HepG2 (cell line): ENCODE results near the gene SKP2. TPM values are rescaled to one million over a fixed set of nuclear protein-coding genes. Genes with fewer than 3 reads are reported as not detected.

Source experiments
- ATAC-seq: fragments of 200-7000 bp; cut with Tn5 transposase; 3 replicates; pipeline ENCODE4 v1.9.1; 2020; ENCODE audit warnings: mild to moderate bottlenecking, moderate library complexity
- BruUV-seq: library from RNA; stranded (reverse); fragments of 400-500 nt; replicated peaks from 2 replicates; lab custom pipeline; 2021; lab: Mats Ljungman, UMichigan
- CTCF ChIA-PET: fragments of 300-600 bp; formaldehyde crosslinking; extraction: SDS; loops from one replicate; lab custom pipeline; 2021; ENCODE audit warnings: low total read pairs, inconsistent platforms, low intra/inter-chr PET ratio; lab: Yijun Ruan, JAX
- POLR2A ChIA-PET: fragments of 350-600 bp; sonication (Branson Sonifier 250); formaldehyde crosslinking; loops from one replicate; lab custom pipeline; 2020; ENCODE audit warnings: antibody characterized with exemption, inconsistent platforms; lab: Yijun Ruan, JAX
- DNase-seq: peaks from one replicate; pipeline ENCODE4 v3.0.0-alpha.2; 2015; ENCODE audit warnings: low spot score
- FAIRE-seq: peaks from 3 replicates; lab custom pipeline; 2011; peaks lifted over from hg19 to GRCh38; lab: Jason Lieb, UNC
- H2AFZ ChIP-seq: one replicate; pipeline ENCODE4 v1.6.1; 2011; ENCODE audit warnings: low read length, inconsistent platforms
- H3K27ac ChIP-seq: fragments of 300-600 bp; 3 replicates; pipeline ENCODE4 v1.8.0; 2011; ENCODE audit warnings: mixed run types, mild to moderate bottlenecking, mixed read lengths, low read length, inconsistent platforms; ENCODE audit not compliant: insufficient read depth; ENCODE audit errors: extremely low read length
- H3K27me3 ChIP-seq, 2 experiments: fragments of 200-600 bp in 1 of 2; 2 replicates in 1 of 2; 3 replicates in 1 of 2; pipeline versions ENCODE4 v1.6.0 to v1.8.0; 2011; ENCODE audit warnings: low read length in 2 of 2, mild to moderate bottlenecking in 2 of 2, moderate library complexity in 2 of 2, inconsistent platforms in 1 of 2; ENCODE audit not compliant: insufficient read depth in 2 of 2, control insufficient read depth in 1 of 2
- H3K36me3 ChIP-seq, 2 experiments: fragments of 200-600 bp in 1 of 2; replicated peaks in 1 of 2; 2 replicates in 1 of 2; 3 replicates in 1 of 2; pipeline versions ENCODE4 v1.5.1 to v1.8.0; 2011; ENCODE audit warnings: low read length in 2 of 2, inconsistent platforms in 1 of 2; ENCODE audit not compliant: insufficient read depth in 2 of 2, control insufficient read depth in 1 of 2
- H3K4me1 ChIP-seq: 2 replicates; pipeline ENCODE4 v1.5.1; 2012; ENCODE audit warnings: low read length, inconsistent platforms; ENCODE audit not compliant: insufficient read depth
- H3K4me2 ChIP-seq: 2 replicates; pipeline ENCODE4 v1.6.0; 2011; ENCODE audit warnings: low read depth, low read length, inconsistent platforms
- H3K4me3 ChIP-seq, 3 experiments: fragments of 200-600 bp in 1 of 3; sonication (generic), shearing (Covaris generic) in 1 of 3; replicated peaks in 1 of 3; 2 replicates each; pipeline ENCODE4 v1.5.1; 2011 to 2016; ENCODE audit warnings: low read length in 3 of 3, inconsistent platforms in 2 of 3, low read depth in 2 of 3, mild to moderate bottlenecking in 2 of 3, control low read depth in 1 of 3, mixed read lengths in 1 of 3; ENCODE audit not compliant: insufficient read depth in 1 of 3
- H3K79me2 ChIP-seq: one replicate; pipeline ENCODE4 v1.6.1; 2011; ENCODE audit warnings: low read length, inconsistent platforms; ENCODE audit not compliant: insufficient read depth
- H3K9ac ChIP-seq: 2 replicates; pipeline ENCODE4 v1.6.0; 2011; ENCODE audit warnings: mild to moderate bottlenecking, low read depth, low read length, inconsistent platforms; ENCODE audit not compliant: insufficient read depth
- H3K9me3 ChIP-seq: 2 replicates; pipeline ENCODE4 v1.5.1; 2012; ENCODE audit warnings: mild to moderate bottlenecking, low read length
- H4K20me1 ChIP-seq: 2 replicates; pipeline ENCODE4 v1.6.0; 2011; ENCODE audit warnings: inconsistent platforms, mild to moderate bottlenecking, low read length, moderate library complexity; ENCODE audit not compliant: insufficient read depth
- CHD2 ChIP-seq: IDR thresholded peaks from 2 replicates; pipeline ENCODE4 v1.6.1; 2011; ENCODE audit warnings: low read depth, low read length, improper control_type of control experiment
- HNRNPL ChIP-seq: fragments of 200-400 bp; formaldehyde crosslinking; IDR thresholded peaks from 2 replicates; pipeline ENCODE4 v1.6.1; 2017; ENCODE audit warnings: mild to moderate bottlenecking, low read depth, low read length
- TARDBP ChIP-seq: sonication (generic); formaldehyde crosslinking; IDR thresholded peaks from 2 replicates; pipeline ENCODE4 v1.8.0; 2022; ENCODE audit warnings: mild to moderate bottlenecking, missing genetic modification reagents
- ZBTB33 ChIP-seq: sonication (generic); formaldehyde crosslinking; IDR thresholded peaks from 2 replicates; pipeline ENCODE4 v1.4.0; 2020; ENCODE audit warnings: missing genetic modification reagents
- ZNF275 ChIP-seq: sonication (generic); formaldehyde crosslinking; IDR thresholded peaks from 2 replicates; pipeline ENCODE4 v1.8.0; 2022; ENCODE audit warnings: missing genetic modification reagents, mild to moderate bottlenecking, inconsistent platforms, borderline replicate concordance
- WGBS: methylation state at CpG from one replicate; pipeline ENCODE4 v1.1.6; 2017; ENCODE audit warnings: low lambda C conversion rate; 5-methylcytosine and 5-hydroxymethylcytosine counted together
- in situ Hi-C: cut with HindIII; loops from 2 replicates; pipeline ENCODE4 v1.10.0; 2017; ENCODE audit warnings: low pct_unique_long_range_greater_than_20kb; ENCODE audit not compliant: extremely low pct_ligation_motif_present
- intact Hi-C: fragments of 100-400 bp; cut with micrococcal nuclease; formaldehyde crosslinking; loops from one replicate; pipeline ENCODE4 v1.10.0; 2022; ENCODE audit not compliant: unreplicated experiment
- polyA plus RNA-seq, 8 experiments: library from polyadenylated mRNA; depleted of rRNA in 3 of 8; stranded (reverse) in 7 of 8; unstranded in 1 of 8; fragments of >200 nt; fragmentation: Illumina TruSeq in 4 of 8; extraction: Trizol in 4 of 8; gene quantifications; 2 replicates each; pipeline versions ENCODE4 v1.2.1 to v1.2.3, GENCODE V29; 2011 to 2016; ENCODE audit warnings: low read depth in 4 of 8, missing spikeins in 1 of 8, mixed read lengths in 1 of 8; ENCODE audit not compliant: insufficient read depth in 1 of 8
- total RNA-seq, 5 experiments: library from RNA; depleted of rRNA; stranded (reverse); fragments of >200 nt; fragmentation: Illumina TruSeq; extraction: Trizol; gene quantifications; 2 replicates each; pipeline ENCODE4 v1.2.3, GENCODE V29; 2016; ENCODE audit warnings: low read depth in 1 of 5

Gene SKP2
- total and polyA plus RNA-seq, 2 of the 13 experiments (the other 11 are each of a cell fraction or from before 2014, with no cell fraction given) = 29.6 to 84.1 TPM

GRCh38 chr5:36138900-36139683 lies 12.8 kb upstream of the SKP2 start (continued):
- no peak for TF ChIP-seq CHD2
- peak; percentile 97 for TF ChIP-seq HNRNPL
- no peak for TF ChIP-seq TARDBP (CRISPR knock-in tag)
- TF ChIP-seq, all 625 proteins: peak for 198

- peaks cover 5% of the 10 kb centered on the region for H3K79me2 ChIP-seq
- 93% methylated on average over 4 of the region's 4 CpGs for WGBS
- POLR2A ChIA-PET = no interaction called here
- H3K4me3 ChIP-seq = no peak overlapping the region
- no peak overlapping the region for H2AFZ ChIP-seq
- H3K9me3 ChIP-seq = no peaks in the 10 kb centered on the region
- no peak overlapping the region for H3K4me2 ChIP-seq
- ATAC-seq = no peak
- TF ChIP-seq ZBTB33 (CRISPR knock-in tag) = peak; percentile 51; the same call in 1 of the 2 replicates
- TF ChIP-seq ZNF275 (CRISPR knock-in tag) = no peak
- TF ChIP-seq, all 625 proteins: peak for 1
- DNase-seq (no peak), FAIRE-seq (no peak)
- CTCF ChIA-PET = no interaction called here
- Histone ChIP-seq H3K27ac (no peak overlapping the region), H4K20me1 (no peaks in the 10 kb centered on the region), H3K27me3 (no peaks in the 10 kb centered on the region), H3K4me1 (peaks cover 40% of the 10 kb centered on the region), H3K9ac (no peak overlapping the region), H3K36me3 (peaks cover 0 to 2% of the 10 kb centered on the region in 2 experiments; a peak in 1 of 5 replicates)
- in situ Hi-C loops = no loop called here
- no TSS peak for BruUV-seq
- intact Hi-C loops = no loop called here
Measured at GRCh38 chr5:36145311-36145710, 6.6 kb upstream of the SKP2 start.
